Dermis microvascular lymphatic vessel endothelial cell (primary cell): ENCODE measurements around the gene DERL2. TPM values are rescaled to one million over a fixed set of nuclear protein-coding genes. Genes with fewer than 3 reads are reported as not detected.
"Not testable (repeated sequence)": the region's sequence is repeated elsewhere in the genome, so short reads cannot be mapped to it uniquely, and the experiment has no call there.

Experiments used
- DNase-seq, 2 donors: peaks; one replicate each; pipeline versions ENCODE4 v3.0.0 to v3.0.0-alpha.2; 2010; ENCODE audit warnings: low read depth in 2 of 2
- total RNA-seq: library from RNA; depleted of rRNA; stranded (reverse); fragments of >200 nt; gene quantifications from 2 replicates; pipeline ENCODE4 v1.2.1, GENCODE V29; 2014

The DERL2 gene
- total RNA-seq, 1 donor from 2014 or later, result 21.3 TPM

GRCh38 chr17:5437721-5438317 is 48.2 kb downstream of the DERL2 start:
- DNase-seq, result no peak

- DNase-seq, result not testable (repeated sequence)
Measured at GRCh38 chr17:5435781-5436315, 50.1 kb downstream of the DERL2 start.

- DNase-seq, result no peak
Measured at GRCh38 chr17:5434984-5435383, 51.0 kb downstream of the DERL2 start.

DNA sequence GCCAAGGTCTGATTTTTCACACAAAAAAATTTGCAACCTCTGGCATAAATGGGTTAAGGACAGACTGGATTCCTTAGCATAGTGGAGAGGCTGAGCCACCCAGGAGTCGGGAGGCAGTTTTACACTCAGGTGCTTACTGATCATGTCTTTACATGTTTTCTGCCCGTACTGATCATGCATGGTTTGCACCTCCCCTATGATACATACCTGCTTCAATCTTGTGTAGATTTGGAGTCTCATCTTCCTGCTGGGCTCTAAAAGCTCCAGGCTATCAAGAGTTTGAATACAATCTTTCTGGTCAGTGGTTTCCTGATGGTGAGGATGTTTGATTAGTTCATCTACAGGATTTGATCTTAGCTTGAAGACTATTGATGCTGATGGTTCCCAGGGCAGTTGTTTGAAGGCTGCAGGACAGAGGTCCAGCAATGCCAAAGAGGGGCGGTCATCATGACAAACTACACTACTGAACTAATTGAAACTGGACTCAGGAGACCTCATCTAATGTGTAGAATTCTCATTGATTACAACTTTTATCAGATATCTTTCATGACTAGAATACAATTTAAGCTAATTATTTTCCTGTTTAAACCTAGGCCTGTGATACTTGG is 53.9 kb downstream of the DERL2 start:
- no peak for DNase-seq

DNA sequence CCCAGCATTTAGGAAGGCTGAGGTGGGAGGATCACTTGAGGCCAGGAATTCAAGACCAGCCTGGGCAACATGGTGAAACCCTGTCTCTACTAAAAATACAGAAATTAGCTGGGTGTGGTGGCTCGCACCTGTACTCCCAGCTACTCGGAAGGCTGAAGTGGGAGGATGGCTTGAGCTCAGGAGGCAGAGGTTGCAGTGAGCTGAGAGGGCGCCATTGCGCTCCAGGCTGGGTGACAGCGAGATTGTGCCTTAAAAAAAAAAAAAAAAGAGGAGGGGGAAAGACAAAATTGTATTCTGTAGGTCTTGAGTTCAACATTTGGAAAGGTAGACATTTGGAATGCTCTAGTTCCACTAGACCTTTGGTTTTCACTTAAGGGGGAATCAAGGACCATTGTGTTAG is 54.7 kb downstream of the DERL2 start:
- DNase-seq, result not testable (repeated sequence)

GRCh38 chr17:5430413-5430999 is 55.5 kb downstream of the DERL2 start:
- DNase-seq, result no peak

GRCh38 chr17:5429191-5429887 is 56.6 kb downstream of the DERL2 start:
- peak; percentile 14 to 90 for DNase-seq

DNA sequence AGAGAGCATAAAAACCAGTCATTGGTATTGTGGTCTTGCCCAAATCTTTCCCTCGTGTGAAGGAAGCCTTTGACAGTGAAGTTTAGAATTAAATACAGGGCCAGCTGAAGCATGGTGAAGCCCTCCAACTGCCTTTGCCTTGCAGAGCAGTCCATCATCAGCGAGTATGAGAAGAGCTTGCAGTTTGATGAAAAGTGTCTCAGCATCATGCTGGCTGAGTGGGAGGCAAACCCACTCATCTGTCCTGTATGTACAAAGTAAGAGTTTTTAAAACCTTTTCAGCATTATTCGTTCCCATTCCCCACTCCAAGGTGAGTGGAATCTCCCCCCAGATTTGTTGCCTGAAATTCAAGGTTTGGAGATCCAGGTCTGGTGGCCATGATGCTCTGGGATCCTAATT is 60.2 kb downstream of the DERL2 start:
- DNase-seq, result no peak

DNA sequence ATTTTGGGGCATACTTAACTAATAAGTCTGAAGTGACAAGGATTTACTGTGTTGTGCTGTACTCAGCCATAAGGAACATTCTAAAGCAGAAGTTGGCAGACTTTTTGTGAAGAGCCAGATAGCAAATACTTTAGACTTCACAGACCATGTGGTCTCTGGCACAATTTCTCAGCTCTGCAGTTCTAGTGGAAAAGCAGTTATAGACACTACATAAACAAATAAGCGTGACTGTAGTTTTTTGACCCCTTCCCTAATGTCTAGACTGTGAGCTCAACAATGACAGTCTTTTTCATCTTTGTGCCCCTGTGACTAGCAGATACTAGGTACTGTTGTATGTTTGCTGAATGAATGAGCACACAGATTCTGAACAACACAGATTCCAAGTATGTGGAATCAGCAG is 61.1 kb downstream of the DERL2 start:
- no peak for DNase-seq

DNA sequence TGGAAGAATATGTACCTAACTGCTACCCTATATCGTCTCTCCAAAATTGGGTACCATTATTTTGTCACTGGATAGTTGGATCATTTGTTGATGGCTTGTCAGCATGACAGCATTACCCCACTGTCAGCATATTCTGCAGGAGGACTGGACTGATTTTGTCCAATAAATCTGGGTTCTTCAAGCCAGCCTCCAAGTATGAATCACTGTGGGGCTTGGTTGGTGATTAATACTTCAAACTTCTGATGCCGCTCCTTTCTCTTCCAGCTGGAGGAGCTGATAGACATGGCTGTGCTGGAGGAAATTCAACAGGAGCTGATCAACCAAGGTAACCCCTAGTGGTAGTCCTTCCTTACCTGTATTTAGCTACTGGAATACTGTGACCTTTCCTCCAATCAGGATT is 63.5 kb downstream of the DERL2 start:
- DNase-seq, result no peak

Other genes with a start within 250 kb of the DERL2 start
- gene RABEP1, start 203.9 kb downstream of the DERL2 start, total RNA-seq, result 28.2 and 32.2 TPM in 2 replicates
- 72.4 and 94.0 TPM in 2 replicates for gene NUP88, start 66.5 kb downstream of the DERL2 start, total RNA-seq
- 33.5 and 35.3 TPM in 2 replicates for gene RPAIN, start 66.0 kb downstream of the DERL2 start, total RNA-seq
- gene C1QBP, start 47.0 kb downstream of the DERL2 start, total RNA-seq, result 171 and 284 TPM in 2 replicates
- gene DHX33, start 17.2 kb downstream of the DERL2 start, total RNA-seq, result 9.4 and 14.2 TPM in 2 replicates
- 13.1 and 17.2 TPM in 2 replicates for gene MIS12, start 388 bp upstream of the DERL2 start, total RNA-seq
- gene NLRP1, start 98.3 kb upstream of the DERL2 start, total RNA-seq, result 5.4 and 5.8 TPM in 2 replicates